Right cardiac atrium (tissue), 5 donors: ENCODE results near the gene CDH12. TPM values are rescaled to one million over a fixed set of nuclear protein-coding genes. Genes with fewer than 3 reads are reported as not detected.

Experiments used
- ATAC-seq, 2 donors: fragments of 200-7000 bp; cut with Tn5 transposase; one replicate each; pipeline versions ENCODE4 v1.8.0 to v1.9.1; 2020; ENCODE audit warnings: moderate library complexity in 2 of 2, mild to moderate bottlenecking in 1 of 2
- DNase-seq, 3 donors: peaks; one replicate each; pipeline ENCODE4 v3.0.0-alpha.2; 2020
- H3K27ac ChIP-seq: one replicate; pipeline ENCODE4 v1.5.1; 2013; ENCODE audit warnings: mild to moderate bottlenecking, low read length, control low read depth, moderate library complexity
- H3K27me3 ChIP-seq: one replicate; pipeline ENCODE4 v1.6.1; 2013; ENCODE audit not compliant: control insufficient read depth, insufficient read depth
- H3K4me1 ChIP-seq: one replicate; pipeline ENCODE4 v1.6.1; 2013; ENCODE audit warnings: low read length; ENCODE audit not compliant: control insufficient read depth, insufficient read depth
- H3K4me3 ChIP-seq: one replicate; pipeline ENCODE4 v1.5.1; 2013; ENCODE audit warnings: low read length, control low read depth
- H3K9me3 ChIP-seq: one replicate; pipeline ENCODE4 v1.6.1; 2013; ENCODE audit warnings: low read length; ENCODE audit not compliant: control insufficient read depth
- WGBS: extraction: QIAGEN DNeasy Blood & Tissue Kit; methylation state at CpG from one replicate; pipeline ENCODE4 v1.1.7; 2013; 5-methylcytosine and 5-hydroxymethylcytosine counted together
- intact Hi-C, 4 donors: fragments of 100-400 bp; cut with DNase I; formaldehyde crosslinking; loops; one replicate each; pipeline versions ENCODE4 v1.11.0 to v1.14.0; 2022 to 2023
- polyA plus RNA-seq: library from polyadenylated mRNA; stranded (reverse); fragments of 200-250 nt; gene quantifications from one replicate; pipeline ENCODE4 v1.2.3, GENCODE V29; 2013
- total RNA-seq, 4 donors: library from RNA; stranded (reverse); fragmentation: NEBNext Ultra II Directional; extraction: Animal tissue kit (Norgen Biotek cat#: 25700); gene quantifications; one replicate each; pipeline ENCODE4 v1.2.1, GENCODE V29; 2021
- donor health status: healthy with polysubstance abuse.
- donor health status: DM: no; HTN: yes; CAD: no.
- donor health status: DM: no; HTN: no; CAD: no.
- donor health status: DM: no; HTN: yes; CAD: no; lungs with severe emphysema.
- donor health status: DM: yes; HTN: yes; CAD: no.

The CDH12 gene
- total and polyA plus RNA-seq, 5 donors = not detected

- no peaks in the 10 kb centered on the region for H3K27me3 ChIP-seq
- H3K27ac ChIP-seq = no peak overlapping the region
- no peak for ATAC-seq
- H3K4me1 ChIP-seq = no peaks in the 10 kb centered on the region
- intact Hi-C loops = no loop called here
- 63% methylated on average over 3 of the region's 3 CpGs for WGBS
- DNase-seq = no peak
- no peak overlapping the region for H3K4me3 ChIP-seq
- peaks cover 5% of the 10 kb centered on the region for H3K9me3 ChIP-seq
Observed at GRCh38 chr5:21711866-21712758, 1141.0 kb downstream of the CDH12 start.

GRCh38 chr5:21709770-21710169, 1143.4 kb downstream of the CDH12 start:
- Histone ChIP-seq H3K27ac (no peak overlapping the region), H3K27me3 (no peaks in the 10 kb centered on the region), H3K4me3 (no peak overlapping the region), H3K4me1 (no peaks in the 10 kb centered on the region), H3K9me3 (no peaks in the 10 kb centered on the region)
- WGBS = 87% methylated on average over 3 of the region's 3 CpGs
- intact Hi-C loops = no loop called here
- DNase-seq (no peak), ATAC-seq (no peak)

- H3K27me3 ChIP-seq = no peaks in the 10 kb centered on the region
- H3K9me3 ChIP-seq = no peaks in the 10 kb centered on the region
- intact Hi-C loops = no loop called here
- ATAC-seq = no peak
- no peak overlapping the region for H3K4me3 ChIP-seq
- DNase-seq = no peak
- WGBS = 37% methylated on average over 2 of the region's 2 CpGs
- no peak overlapping the region for H3K27ac ChIP-seq
- no peaks in the 10 kb centered on the region for H3K4me1 ChIP-seq
Observed at GRCh38 chr5:21704974-21705668, 1148.0 kb downstream of the CDH12 start.

GRCh38 chr5:21701317-21701716, 1151.8 kb downstream of the CDH12 start:
- 80% methylated on average over 3 of the region's 3 CpGs for WGBS
- Histone ChIP-seq H3K4me1 (no peaks in the 10 kb centered on the region), H3K27me3 (no peaks in the 10 kb centered on the region), H3K9me3 (peaks cover 2% of the 10 kb centered on the region), H3K27ac (no peak overlapping the region), H3K4me3 (no peak overlapping the region)
- ATAC-seq (no peak), DNase-seq (no peak)
- intact Hi-C loops = no loop called here
